WTC11 (cell line): ENCODE results near the gene H2AZ2.

ENCODE experiments used
- CREB1 ChIP-seq: sonication (generic); formaldehyde crosslinking; IDR thresholded peaks from 2 replicates; pipeline ENCODE4 v1.8.0; 2023; ENCODE audit warnings: mild to moderate bottlenecking, missing genetic modification reagents
- ETV6 ChIP-seq: sonication (generic); formaldehyde crosslinking; IDR thresholded peaks from 2 replicates; pipeline ENCODE4 v1.8.1; 2022; ENCODE audit warnings: mild to moderate bottlenecking, missing genetic modification reagents
- GABPB1 ChIP-seq: sonication (generic); formaldehyde crosslinking; IDR thresholded peaks from 2 replicates; pipeline ENCODE4 v1.8.1; 2023; ENCODE audit warnings: mild to moderate bottlenecking, missing genetic modification reagents
- SMAD3 ChIP-seq: sonication (generic); formaldehyde crosslinking; IDR thresholded peaks from 2 replicates; pipeline ENCODE4 v1.8.0; 2022; ENCODE audit warnings: missing genetic modification reagents, mild to moderate bottlenecking, borderline replicate concordance
- ZNF232 ChIP-seq: sonication (generic); formaldehyde crosslinking; IDR thresholded peaks from 2 replicates; pipeline ENCODE4 v1.8.0; 2022; ENCODE audit warnings: mild to moderate bottlenecking, missing genetic modification reagents
- TF ChIP-seq, protein P1 (sequence below): sonication (generic); formaldehyde crosslinking; IDR thresholded peaks from 2 replicates; pipeline ENCODE4 v1.8.1; 2022; ENCODE audit warnings: low read depth, missing genetic modification reagents, borderline replicate concordance
- TF ChIP-seq, protein P2 (sequence below): fragments of 200-600 bp; IDR thresholded peaks from 2 replicates; pipeline ENCODE4 v1.8.0; 2022; ENCODE audit warnings: antibody characterized with exemption
- TF ChIP-seq, protein P3 (sequence below): sonication (generic); formaldehyde crosslinking; IDR thresholded peaks from 2 replicates; pipeline ENCODE4 v1.8.1; 2022; ENCODE audit warnings: missing genetic modification reagents, borderline replicate concordance
- TF ChIP-seq, protein P4 (sequence below): sonication (generic); formaldehyde crosslinking; IDR thresholded peaks from 2 replicates; pipeline ENCODE4 v1.8.1; 2023; ENCODE audit warnings: mild to moderate bottlenecking, missing genetic modification reagents, moderate library complexity
- TF ChIP-seq, protein P5 (sequence below): sonication (generic); formaldehyde crosslinking; conservative IDR thresholded peaks from 2 replicates; pipeline ENCODE4 v1.8.1; 2023; ENCODE audit warnings: mild to moderate bottlenecking, low read depth, missing genetic modification reagents, moderate library complexity
- TF ChIP-seq, protein P6 (sequence below): sonication (generic); formaldehyde crosslinking; IDR thresholded peaks from 2 replicates; pipeline ENCODE4 v1.8.0; 2022; ENCODE audit warnings: mild to moderate bottlenecking, missing genetic modification reagents

- TF ChIP-seq, protein P1, sequence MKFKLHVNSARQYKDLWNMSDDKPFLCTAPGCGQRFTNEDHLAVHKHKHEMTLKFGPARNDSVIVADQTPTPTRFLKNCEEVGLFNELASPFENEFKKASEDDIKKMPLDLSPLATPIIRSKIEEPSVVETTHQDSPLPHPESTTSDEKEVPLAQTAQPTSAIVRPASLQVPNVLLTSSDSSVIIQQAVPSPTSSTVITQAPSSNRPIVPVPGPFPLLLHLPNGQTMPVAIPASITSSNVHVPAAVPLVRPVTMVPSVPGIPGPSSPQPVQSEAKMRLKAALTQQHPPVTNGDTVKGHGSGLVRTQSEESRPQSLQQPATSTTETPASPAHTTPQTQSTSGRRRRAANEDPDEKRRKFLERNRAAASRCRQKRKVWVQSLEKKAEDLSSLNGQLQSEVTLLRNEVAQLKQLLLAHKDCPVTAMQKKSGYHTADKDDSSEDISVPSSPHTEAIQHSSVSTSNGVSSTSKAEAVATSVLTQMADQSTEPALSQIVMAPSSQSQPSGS (CRISPR knock-in tag), result no peak
- TF ChIP-seq, protein P2, sequence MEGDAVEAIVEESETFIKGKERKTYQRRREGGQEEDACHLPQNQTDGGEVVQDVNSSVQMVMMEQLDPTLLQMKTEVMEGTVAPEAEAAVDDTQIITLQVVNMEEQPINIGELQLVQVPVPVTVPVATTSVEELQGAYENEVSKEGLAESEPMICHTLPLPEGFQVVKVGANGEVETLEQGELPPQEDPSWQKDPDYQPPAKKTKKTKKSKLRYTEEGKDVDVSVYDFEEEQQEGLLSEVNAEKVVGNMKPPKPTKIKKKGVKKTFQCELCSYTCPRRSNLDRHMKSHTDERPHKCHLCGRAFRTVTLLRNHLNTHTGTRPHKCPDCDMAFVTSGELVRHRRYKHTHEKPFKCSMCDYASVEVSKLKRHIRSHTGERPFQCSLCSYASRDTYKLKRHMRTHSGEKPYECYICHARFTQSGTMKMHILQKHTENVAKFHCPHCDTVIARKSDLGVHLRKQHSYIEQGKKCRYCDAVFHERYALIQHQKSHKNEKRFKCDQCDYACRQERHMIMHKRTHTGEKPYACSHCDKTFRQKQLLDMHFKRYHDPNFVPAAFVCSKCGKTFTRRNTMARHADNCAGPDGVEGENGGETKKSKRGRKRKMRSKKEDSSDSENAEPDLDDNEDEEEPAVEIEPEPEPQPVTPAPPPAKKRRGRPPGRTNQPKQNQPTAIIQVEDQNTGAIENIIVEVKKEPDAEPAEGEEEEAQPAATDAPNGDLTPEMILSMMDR, result no peak
- TF ChIP-seq, protein P3, sequence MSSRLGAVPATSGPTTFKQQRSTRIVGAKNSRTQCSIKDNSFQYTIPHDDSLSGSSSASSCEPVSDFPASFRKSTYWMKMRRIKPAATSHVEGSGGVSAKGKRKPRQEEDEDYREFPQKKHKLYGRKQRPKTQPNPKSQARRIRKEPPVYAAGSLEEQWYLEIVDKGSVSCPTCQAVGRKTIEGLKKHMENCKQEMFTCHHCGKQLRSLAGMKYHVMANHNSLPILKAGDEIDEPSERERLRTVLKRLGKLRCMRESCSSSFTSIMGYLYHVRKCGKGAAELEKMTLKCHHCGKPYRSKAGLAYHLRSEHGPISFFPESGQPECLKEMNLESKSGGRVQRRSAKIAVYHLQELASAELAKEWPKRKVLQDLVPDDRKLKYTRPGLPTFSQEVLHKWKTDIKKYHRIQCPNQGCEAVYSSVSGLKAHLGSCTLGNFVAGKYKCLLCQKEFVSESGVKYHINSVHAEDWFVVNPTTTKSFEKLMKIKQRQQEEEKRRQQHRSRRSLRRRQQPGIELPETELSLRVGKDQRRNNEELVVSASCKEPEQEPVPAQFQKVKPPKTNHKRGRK (CRISPR knock-in tag), result no peak
- TF ChIP-seq, protein P4, sequence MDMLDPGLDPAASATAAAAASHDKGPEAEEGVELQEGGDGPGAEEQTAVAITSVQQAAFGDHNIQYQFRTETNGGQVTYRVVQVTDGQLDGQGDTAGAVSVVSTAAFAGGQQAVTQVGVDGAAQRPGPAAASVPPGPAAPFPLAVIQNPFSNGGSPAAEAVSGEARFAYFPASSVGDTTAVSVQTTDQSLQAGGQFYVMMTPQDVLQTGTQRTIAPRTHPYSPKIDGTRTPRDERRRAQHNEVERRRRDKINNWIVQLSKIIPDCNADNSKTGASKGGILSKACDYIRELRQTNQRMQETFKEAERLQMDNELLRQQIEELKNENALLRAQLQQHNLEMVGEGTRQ (CRISPR knock-in tag), result no peak
- no peak for TF ChIP-seq GABPB1 (CRISPR knock-in tag)
- TF ChIP-seq ETV6, result no peak
- TF ChIP-seq ZNF232 (CRISPR knock-in tag), result no peak
- no peak for TF ChIP-seq CREB1 (CRISPR knock-in tag)
- TF ChIP-seq, protein P5, sequence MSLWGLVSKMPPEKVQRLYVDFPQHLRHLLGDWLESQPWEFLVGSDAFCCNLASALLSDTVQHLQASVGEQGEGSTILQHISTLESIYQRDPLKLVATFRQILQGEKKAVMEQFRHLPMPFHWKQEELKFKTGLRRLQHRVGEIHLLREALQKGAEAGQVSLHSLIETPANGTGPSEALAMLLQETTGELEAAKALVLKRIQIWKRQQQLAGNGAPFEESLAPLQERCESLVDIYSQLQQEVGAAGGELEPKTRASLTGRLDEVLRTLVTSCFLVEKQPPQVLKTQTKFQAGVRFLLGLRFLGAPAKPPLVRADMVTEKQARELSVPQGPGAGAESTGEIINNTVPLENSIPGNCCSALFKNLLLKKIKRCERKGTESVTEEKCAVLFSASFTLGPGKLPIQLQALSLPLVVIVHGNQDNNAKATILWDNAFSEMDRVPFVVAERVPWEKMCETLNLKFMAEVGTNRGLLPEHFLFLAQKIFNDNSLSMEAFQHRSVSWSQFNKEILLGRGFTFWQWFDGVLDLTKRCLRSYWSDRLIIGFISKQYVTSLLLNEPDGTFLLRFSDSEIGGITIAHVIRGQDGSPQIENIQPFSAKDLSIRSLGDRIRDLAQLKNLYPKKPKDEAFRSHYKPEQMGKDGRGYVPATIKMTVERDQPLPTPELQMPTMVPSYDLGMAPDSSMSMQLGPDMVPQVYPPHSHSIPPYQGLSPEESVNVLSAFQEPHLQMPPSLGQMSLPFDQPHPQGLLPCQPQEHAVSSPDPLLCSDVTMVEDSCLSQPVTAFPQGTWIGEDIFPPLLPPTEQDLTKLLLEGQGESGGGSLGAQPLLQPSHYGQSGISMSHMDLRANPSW (CRISPR knock-in tag), result no peak
- TF ChIP-seq, protein P6, sequence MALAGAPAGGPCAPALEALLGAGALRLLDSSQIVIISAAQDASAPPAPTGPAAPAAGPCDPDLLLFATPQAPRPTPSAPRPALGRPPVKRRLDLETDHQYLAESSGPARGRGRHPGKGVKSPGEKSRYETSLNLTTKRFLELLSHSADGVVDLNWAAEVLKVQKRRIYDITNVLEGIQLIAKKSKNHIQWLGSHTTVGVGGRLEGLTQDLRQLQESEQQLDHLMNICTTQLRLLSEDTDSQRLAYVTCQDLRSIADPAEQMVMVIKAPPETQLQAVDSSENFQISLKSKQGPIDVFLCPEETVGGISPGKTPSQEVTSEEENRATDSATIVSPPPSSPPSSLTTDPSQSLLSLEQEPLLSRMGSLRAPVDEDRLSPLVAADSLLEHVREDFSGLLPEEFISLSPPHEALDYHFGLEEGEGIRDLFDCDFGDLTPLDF, result no peak
- TF ChIP-seq SMAD3 (CRISPR knock-in tag), result no peak
Measured at GRCh38 chr7:44801890-44802289, 46.0 kb downstream of the H2AZ2 start.
